ENCODE data around the gene CCZ1. TPM values are rescaled to one million over a fixed set of nuclear protein-coding genes. Genes with fewer than 3 reads are reported as not detected.
"Not testable (repeated sequence)": the region's sequence is repeated elsewhere in the genome, so short reads cannot be mapped to it uniquely, and the experiment has no call there.

Gene CCZ1
- polyA plus RNA-seq, 3 donors: 43.8 to 74.6 (median 72.8) TPM

DNA sequence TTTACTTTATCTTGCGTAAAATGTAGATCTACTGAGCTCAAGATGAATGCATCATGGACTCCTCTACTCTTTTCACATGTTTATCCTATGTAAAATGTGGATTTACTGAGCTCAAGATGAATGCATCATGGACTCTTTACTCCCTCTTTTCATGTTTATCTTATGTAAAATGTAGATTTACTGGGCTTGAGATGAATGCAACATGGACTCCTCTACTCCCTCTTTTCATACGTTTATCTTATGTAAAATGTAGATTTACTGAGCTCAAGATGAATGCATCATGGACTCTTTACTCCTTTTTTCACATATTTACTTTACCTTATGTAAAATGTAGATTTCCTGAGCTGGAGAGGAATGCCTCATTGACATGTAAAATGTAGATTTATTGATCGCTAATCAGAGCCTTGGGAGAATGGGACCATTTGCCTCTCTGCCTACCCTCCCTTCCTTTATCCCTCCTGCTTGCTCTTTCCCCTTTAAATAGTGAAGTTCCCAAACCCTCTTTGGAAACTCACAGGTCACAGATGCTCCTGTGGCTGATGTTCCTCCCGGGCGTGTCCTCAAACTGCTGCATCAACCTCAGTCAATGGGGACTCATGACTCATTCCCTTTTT lies 35.7 kb upstream of the CCZ1 start:
- intact Hi-C loops (cut with micrococcal nuclease); H3K4me1 Mint-ChIP-seq; H3K9me3 ChIP-seq (replicated peaks in 1 of 2; ENCODE audit: control insufficient read depth in 1 of 2, insufficient read depth in 1 of 2, low read length in 2 of 2); H3K79me2 ChIP-seq (ENCODE audit: insufficient read depth, low read length); H3K27me3 ChIP-seq (ENCODE audit: control insufficient read depth in 2 of 2, insufficient read depth in 2 of 2, low read length in 2 of 2); H3K4me2 ChIP-seq (replicated peaks; ENCODE audit: extremely low read depth, low read length, poor library complexity, severe bottlenecking); H3K36me3 Mint-ChIP-seq; H3K27ac Mint-ChIP-seq; H3K27ac ChIP-seq (ENCODE audit: low read depth in 1 of 2, low read length in 2 of 2); H4K20me1 ChIP-seq (ENCODE audit: insufficient read depth, low read length); H3K36me3 ChIP-seq (replicated peaks in 1 of 2; ENCODE audit: control insufficient read depth in 1 of 2, insufficient read depth in 2 of 2, low read length in 2 of 2); H2AFZ ChIP-seq (ENCODE audit: insufficient read depth, low read depth, low read length, poor library complexity, severe bottlenecking); DNase-seq; H3K4me3 Mint-ChIP-seq; H3K4me3 ChIP-seq (replicated peaks in 1 of 3; ENCODE audit: low read depth in 2 of 3, low read length in 3 of 3); H3K9me3 Mint-ChIP-seq; H3K9ac ChIP-seq (ENCODE audit: insufficient read depth, low read length, poor library complexity, severe bottlenecking): not testable (repeated sequence)
- WGBS (ENCODE audit: insufficient coverage): 100% methylated on average over 2 of the region's 5 CpGs
- H3K27me3 Mint-ChIP-seq (ENCODE audit: low read depth in 3 of 3): peaks cover 0 to 11% (median 5%) of the 10 kb centered on the region in 3 donors
- H3K4me1 ChIP-seq (ENCODE audit: control insufficient read depth in 1 of 2, insufficient read depth in 2 of 2, low read length in 2 of 2): peaks cover 3 to 13% of the 10 kb centered on the region in 2 donors

DNA sequence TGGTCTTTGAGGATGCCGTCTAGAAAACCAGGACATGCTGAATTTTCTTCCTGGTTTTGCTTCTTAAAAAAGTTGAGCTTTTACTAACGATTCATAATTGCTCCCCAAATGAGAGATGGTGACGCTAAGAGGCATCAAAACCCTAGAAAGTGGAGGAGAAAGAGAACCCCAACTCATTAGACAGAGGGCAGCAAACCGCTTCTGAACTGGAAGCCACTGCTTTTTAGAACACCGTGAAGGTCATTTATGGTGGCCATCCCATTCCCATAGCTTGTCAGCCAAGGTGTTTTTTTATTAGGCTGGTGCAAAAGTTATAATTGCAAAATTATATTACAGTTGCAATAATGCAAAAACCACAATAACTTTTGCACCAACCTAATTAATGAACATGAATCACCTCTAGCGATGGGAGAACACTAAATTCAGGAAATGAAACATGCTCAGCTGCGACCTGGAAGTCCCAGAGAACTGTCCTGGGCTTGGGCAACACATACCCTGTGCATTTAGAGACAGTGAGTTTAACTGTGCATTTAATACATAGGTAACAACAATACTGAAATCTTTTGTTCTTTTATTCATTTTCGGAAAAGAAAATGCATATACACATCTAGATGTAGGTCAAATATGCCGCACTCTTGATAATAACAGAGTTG lies 33.1 kb upstream of the CCZ1 start:
- H3K4me3 ChIP-seq (replicated peaks in 1 of 3; ENCODE audit: low read depth in 2 of 3, low read length in 3 of 3); H3K4me2 ChIP-seq (replicated peaks; ENCODE audit: extremely low read depth, low read length, poor library complexity, severe bottlenecking); H3K9ac ChIP-seq (ENCODE audit: insufficient read depth, low read length, poor library complexity, severe bottlenecking); H3K27ac Mint-ChIP-seq; H3K9me3 ChIP-seq (replicated peaks in 1 of 2; ENCODE audit: control insufficient read depth in 1 of 2, insufficient read depth in 1 of 2, low read length in 2 of 2); H2AFZ ChIP-seq (ENCODE audit: insufficient read depth, low read depth, low read length, poor library complexity, severe bottlenecking); H3K4me3 Mint-ChIP-seq; H3K79me2 ChIP-seq (ENCODE audit: insufficient read depth, low read length); H3K4me1 Mint-ChIP-seq; H3K27me3 ChIP-seq (ENCODE audit: control insufficient read depth in 2 of 2, insufficient read depth in 2 of 2, low read length in 2 of 2); H3K9me3 Mint-ChIP-seq; H3K36me3 ChIP-seq (replicated peaks in 1 of 2; ENCODE audit: control insufficient read depth in 1 of 2, insufficient read depth in 2 of 2, low read length in 2 of 2); H4K20me1 ChIP-seq (ENCODE audit: insufficient read depth, low read length); H3K36me3 Mint-ChIP-seq; intact Hi-C loops (cut with micrococcal nuclease): not testable (repeated sequence)
- WGBS (ENCODE audit: insufficient coverage): 100% methylated on average over 1 of the region's 9 CpGs
- peak overlapping the region in 1 of 2 donors; percentile 27 for H3K27ac ChIP-seq (ENCODE audit: low read depth in 1 of 2, low read length in 2 of 2)
- H3K4me1 ChIP-seq (ENCODE audit: control insufficient read depth in 1 of 2, insufficient read depth in 2 of 2, low read length in 2 of 2): peaks cover 3 to 13% of the 10 kb centered on the region in 2 donors
- H3K27me3 Mint-ChIP-seq (ENCODE audit: low read depth in 3 of 3): peaks cover 0 to 11% (median 5%) of the 10 kb centered on the region in 3 donors
- DNase-seq: peak; percentile 17 to 64 (median 24)
